ENCODE measurements around the gene FNDC1.
"Not testable (repeated sequence)": the region's sequence is repeated elsewhere in the genome, so short reads cannot be mapped to it uniquely, and the experiment has no call there.

The FNDC1 gene

GRCh38 chr6:159282421-159282820, 113.2 kb downstream of the FNDC1 start:
- H3K27me3 ChIP-seq, result no peaks in the 10 kb centered on the region
- DNase-seq, result no peak
- H3K4me1 ChIP-seq, result no peaks in the 10 kb centered on the region
- no peak overlapping the region for H3K4me3 ChIP-seq (ENCODE audit: low read depth, low read length)
- TF ChIP-seq, protein P1, sequence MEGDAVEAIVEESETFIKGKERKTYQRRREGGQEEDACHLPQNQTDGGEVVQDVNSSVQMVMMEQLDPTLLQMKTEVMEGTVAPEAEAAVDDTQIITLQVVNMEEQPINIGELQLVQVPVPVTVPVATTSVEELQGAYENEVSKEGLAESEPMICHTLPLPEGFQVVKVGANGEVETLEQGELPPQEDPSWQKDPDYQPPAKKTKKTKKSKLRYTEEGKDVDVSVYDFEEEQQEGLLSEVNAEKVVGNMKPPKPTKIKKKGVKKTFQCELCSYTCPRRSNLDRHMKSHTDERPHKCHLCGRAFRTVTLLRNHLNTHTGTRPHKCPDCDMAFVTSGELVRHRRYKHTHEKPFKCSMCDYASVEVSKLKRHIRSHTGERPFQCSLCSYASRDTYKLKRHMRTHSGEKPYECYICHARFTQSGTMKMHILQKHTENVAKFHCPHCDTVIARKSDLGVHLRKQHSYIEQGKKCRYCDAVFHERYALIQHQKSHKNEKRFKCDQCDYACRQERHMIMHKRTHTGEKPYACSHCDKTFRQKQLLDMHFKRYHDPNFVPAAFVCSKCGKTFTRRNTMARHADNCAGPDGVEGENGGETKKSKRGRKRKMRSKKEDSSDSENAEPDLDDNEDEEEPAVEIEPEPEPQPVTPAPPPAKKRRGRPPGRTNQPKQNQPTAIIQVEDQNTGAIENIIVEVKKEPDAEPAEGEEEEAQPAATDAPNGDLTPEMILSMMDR (IDR thresholded peaks at IDR 0.05; ENCODE audit: low read depth, low read length), result no peak
- H3K9me3 ChIP-seq, result no peaks in the 10 kb centered on the region
- no peaks in the 10 kb centered on the region for H3K36me3 ChIP-seq

DNA sequence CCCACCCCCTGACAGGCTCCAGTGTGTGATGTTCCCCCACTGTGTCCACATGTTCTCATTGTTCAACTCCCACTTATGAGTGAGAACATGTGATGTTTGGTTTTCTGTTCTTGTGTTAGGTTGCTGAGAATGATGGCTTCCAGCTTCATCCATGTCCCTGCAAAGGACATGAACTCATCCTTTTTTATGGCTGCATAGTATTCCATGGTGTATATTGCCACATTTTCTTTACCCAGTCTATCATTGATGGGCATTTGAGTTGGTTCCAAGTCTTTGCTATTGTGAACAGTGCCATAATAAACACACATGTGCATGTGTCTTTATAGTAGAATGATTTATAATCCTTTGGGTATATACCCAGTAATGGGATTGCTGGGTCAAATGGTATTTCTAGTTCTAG, 115.5 kb downstream of the FNDC1 start:
- H3K4me1 ChIP-seq; H3K9me3 ChIP-seq; H3K4me3 ChIP-seq (ENCODE audit: low read depth, low read length); DNase-seq; H3K27me3 ChIP-seq; H3K36me3 ChIP-seq: not testable (repeated sequence)

GRCh38 chr6:159298840-159299239, 129.6 kb downstream of the FNDC1 start:
- Histone ChIP-seq H3K4me1 (no peaks in the 10 kb centered on the region), H3K36me3 (no peaks in the 10 kb centered on the region), H3K27me3 (no peaks in the 10 kb centered on the region; the same call in none of the 2 replicates), H3K4me3 (ENCODE audit: low read depth, low read length) (no peak overlapping the region), H3K9me3 (no peaks in the 10 kb centered on the region)
- DNase-seq, result no peak
- TF ChIP-seq, protein P1 (IDR thresholded peaks at IDR 0.05; ENCODE audit: low read depth, low read length), result no peak

- no peaks in the 10 kb centered on the region; the same call in 1 of the 2 replicates for H3K27me3 ChIP-seq
- H3K36me3 ChIP-seq, result no peaks in the 10 kb centered on the region
- no peak overlapping the region for H3K4me3 ChIP-seq (ENCODE audit: low read depth, low read length)
- DNase-seq, result no peak
- H3K4me1 ChIP-seq, result no peaks in the 10 kb centered on the region
- H3K9me3 ChIP-seq, result no peaks in the 10 kb centered on the region
- TF ChIP-seq, protein P1 (IDR thresholded peaks at IDR 0.05; ENCODE audit: low read depth, low read length), result no peak
Measured at GRCh38 chr6:159299566-159299965, 130.4 kb downstream of the FNDC1 start.

GRCh38 chr6:159301277-159301676, 132.1 kb downstream of the FNDC1 start:
- Histone ChIP-seq H3K9me3 (no peaks in the 10 kb centered on the region), H3K27me3 (no peaks in the 10 kb centered on the region), H3K4me3 (ENCODE audit: low read depth, low read length) (no peak overlapping the region), H3K36me3 (no peaks in the 10 kb centered on the region), H3K4me1 (no peaks in the 10 kb centered on the region)
- TF ChIP-seq, protein P1 (IDR thresholded peaks at IDR 0.05; ENCODE audit: low read depth, low read length), result no peak
- DNase-seq, result no peak

GRCh38 chr6:159301810-159302593, 132.8 kb downstream of the FNDC1 start:
- TF ChIP-seq, protein P1 (IDR thresholded peaks at IDR 0.05; ENCODE audit: low read depth, low read length), result no peak
- Histone ChIP-seq H3K4me3 (ENCODE audit: low read depth, low read length) (no peak overlapping the region), H3K9me3 (no peaks in the 10 kb centered on the region), H3K36me3 (no peaks in the 10 kb centered on the region), H3K27me3 (no peaks in the 10 kb centered on the region), H3K4me1 (no peaks in the 10 kb centered on the region)
- no peak for DNase-seq

All from BE2C (cell line).